Daoy (cell line): ENCODE results near the gene ABCB10. TPM values are rescaled to one million over a fixed set of nuclear protein-coding genes. Genes with fewer than 3 reads are reported as not detected.
A peak's percentile ranks its signal among the peaks of the same experiment; 100 is the strongest.
"Not testable (repeated sequence)": the region's sequence is repeated elsewhere in the genome, so short reads cannot be mapped to it uniquely, and the experiment has no call there.

Source experiments
- DNase-seq: peaks from one replicate; pipeline ENCODE4 v3.0.0-alpha.2; 2015; ENCODE audit warnings: low read depth
- total RNA-seq: library from RNA; depleted of rRNA; stranded (reverse); fragments of >200 nt; shearing (Covaris generic); gene quantifications from 2 replicates; pipeline ENCODE4 v1.2.3, GENCODE V29; 2014

ABCB10 gene
- total RNA-seq, 1 experiment from 2014 or later, result 12.0 TPM

GRCh38 chr1:229572286-229572685, 13.8 kb upstream of the ABCB10 start:
- no peak for DNase-seq

GRCh38 chr1:229570891-229571516, 12.5 kb upstream of the ABCB10 start:
- DNase-seq, result no peak

GRCh38 chr1:229570305-229570704, 11.8 kb upstream of the ABCB10 start:
- no peak for DNase-seq

GRCh38 chr1:229567109-229567868, 8.8 kb upstream of the ABCB10 start:
- no peak for DNase-seq

- no peak for DNase-seq
Observed at GRCh38 chr1:229563701-229564100, 5.2 kb upstream of the ABCB10 start.

GRCh38 chr1:229563241-229563640, 4.7 kb upstream of the ABCB10 start:
- no peak for DNase-seq

- DNase-seq, result no peak
Observed at GRCh38 chr1:229562686-229563085, 4.2 kb upstream of the ABCB10 start.

GRCh38 chr1:229561141-229561540, 2.6 kb upstream of the ABCB10 start:
- no peak for DNase-seq

- not testable (repeated sequence) for DNase-seq
Observed at GRCh38 chr1:229560124-229560523, 1.6 kb upstream of the ABCB10 start.

GRCh38 chr1:229559336-229559801, 862 bp upstream of the ABCB10 start:
- DNase-seq, result not testable (repeated sequence)

- DNase-seq, result peak; percentile 47
Observed at GRCh38 chr1:229557913-229558414, 543 bp downstream of the ABCB10 start.

- DNase-seq, result no peak
Observed at GRCh38 chr1:229557200-229557850, 1.2 kb downstream of the ABCB10 start.

- no peak for DNase-seq
Observed at GRCh38 chr1:229554886-229555621, 3.5 kb downstream of the ABCB10 start.

- no peak for DNase-seq
Observed at GRCh38 chr1:229553621-229554130, 4.8 kb downstream of the ABCB10 start.

- no peak for DNase-seq
Observed at GRCh38 chr1:229552732-229553131, 5.8 kb downstream of the ABCB10 start.

GRCh38 chr1:229550812-229551567, 7.5 kb downstream of the ABCB10 start:
- DNase-seq, result no peak

- no peak for DNase-seq
Observed at GRCh38 chr1:229547542-229547941, 11.0 kb downstream of the ABCB10 start.

GRCh38 chr1:229544587-229544986, 13.9 kb downstream of the ABCB10 start:
- DNase-seq, result no peak

- no peak for DNase-seq
Observed at GRCh38 chr1:229539863-229540506, 18.5 kb downstream of the ABCB10 start.

GRCh38 chr1:229538945-229539344, 19.6 kb downstream of the ABCB10 start:
- no peak for DNase-seq
